Fibroblast of lung (primary cell): ENCODE data around the gene ZNF410. TPM values are rescaled to one million over a fixed set of nuclear protein-coding genes. Genes with fewer than 3 reads are reported as not detected.

Experiments
- DNase-seq, 2 donors: peaks; one replicate each; pipeline versions ENCODE4 v3.0.0 to v3.0.0-alpha.2; 2010; ENCODE audit warnings: low read depth in 2 of 2
- H2AFZ ChIP-seq: 2 replicates; pipeline ENCODE4 v1.5.1; 2012; ENCODE audit warnings: low read length, control low read depth, inconsistent platforms
- H3K27ac ChIP-seq: 2 replicates; pipeline ENCODE4 v1.5.1; 2011; ENCODE audit warnings: low read length, control low read depth; ENCODE audit not compliant: insufficient read depth
- H3K27me3 ChIP-seq: 2 replicates; pipeline ENCODE4 v1.5.1; 2011; ENCODE audit warnings: mild to moderate bottlenecking, low read length; ENCODE audit not compliant: control insufficient read depth, insufficient read depth
- H3K36me3 ChIP-seq: 2 replicates; pipeline ENCODE4 v1.5.1; 2011; ENCODE audit warnings: low read length; ENCODE audit not compliant: control insufficient read depth, insufficient read depth
- H3K4me1 ChIP-seq: 2 replicates; pipeline ENCODE4 v1.5.1; 2011; ENCODE audit warnings: low read length; ENCODE audit not compliant: control insufficient read depth, insufficient read depth; ENCODE audit errors: extremely low read depth
- H3K4me2 ChIP-seq: 2 replicates; pipeline ENCODE4 v1.5.1; 2011; ENCODE audit warnings: low read length, control low read depth; ENCODE audit not compliant: insufficient read depth; ENCODE audit errors: extremely low read depth
- H3K4me3 ChIP-seq, 4 experiments: fragments of 200-600 bp in 1 of 4; sonication (generic) in 1 of 4; replicated peaks in 1 of 4; 2 replicates each; pipeline ENCODE4 v1.5.1; 2011 to 2016; ENCODE audit warnings: low read length in 4 of 4, low read depth in 3 of 4, mild to moderate bottlenecking in 3 of 4, control low read depth in 2 of 4, inconsistent platforms in 1 of 4, mixed read lengths in 1 of 4; ENCODE audit not compliant: insufficient read depth in 1 of 4; ENCODE audit errors: control extremely low read depth in 1 of 4
- H3K79me2 ChIP-seq: 2 replicates; pipeline ENCODE4 v1.5.1; 2012; ENCODE audit warnings: mild to moderate bottlenecking, low read length, inconsistent platforms; ENCODE audit not compliant: control insufficient read depth, insufficient read depth
- H3K9ac ChIP-seq: 2 replicates; pipeline ENCODE4 v1.5.1; 2011; ENCODE audit warnings: mild to moderate bottlenecking, low read length, control low read depth; ENCODE audit not compliant: insufficient read depth
- H3K9me3 ChIP-seq: 2 replicates; pipeline ENCODE4 v1.5.1; 2012; ENCODE audit warnings: low read depth, low read length; ENCODE audit not compliant: control insufficient read depth, insufficient read depth
- H4K20me1 ChIP-seq: 2 replicates; pipeline ENCODE4 v1.5.1; 2011; ENCODE audit warnings: low read length; ENCODE audit not compliant: control insufficient read depth, insufficient read depth; ENCODE audit errors: extremely low read depth
- CTCF ChIP-seq, 2 donors: IDR thresholded peaks in 1 of 2; conservative IDR thresholded peaks in 1 of 2; 1 replicate in 1 of 2; 2 replicates in 1 of 2; pipeline ENCODE4 v1.5.1; 2011 to 2012; ENCODE audit warnings: low read length in 2 of 2, control low read depth in 1 of 2, inconsistent platforms in 1 of 2, low read depth in 1 of 2, mild to moderate bottlenecking in 1 of 2
- EZH2 ChIP-seq: IDR thresholded peaks from 2 replicates; pipeline ENCODE4 v1.5.1; 2012; ENCODE audit warnings: low read length, control low read depth, mild to moderate bottlenecking; ENCODE audit errors: missing control alignments
- polyA plus RNA-seq, 2 donors: library from polyadenylated mRNA; depleted of rRNA in 1 of 2; stranded (reverse) in 1 of 2; unstranded in 1 of 2; fragments of >200 nt; gene quantifications; 2 replicates each; pipeline ENCODE4 v1.2.1, GENCODE V29; 2011 to 2012; ENCODE audit warnings: missing spikeins in 1 of 2
- total RNA-seq: library from RNA; depleted of rRNA; stranded (reverse); fragments of >200 nt; gene quantifications from 2 replicates; pipeline ENCODE4 v1.2.1, GENCODE V29; 2014

Gene ZNF410
- total and polyA plus RNA-seq, 2 donors (not counting 1 experiment from before 2014, with no cell fraction given), result 46.5 to 80.4 TPM

- Histone ChIP-seq H3K27ac (no peak overlapping the region), H3K9me3 (no peaks in the 10 kb centered on the region), H4K20me1 (no peaks in the 10 kb centered on the region), H3K4me1 (peaks cover 8% of the 10 kb centered on the region), H3K27me3 (no peaks in the 10 kb centered on the region), H2AFZ (no peak overlapping the region), H3K36me3 (peaks cover 9% of the 10 kb centered on the region), H3K9ac (no peak overlapping the region), H3K4me2 (no peak overlapping the region), H3K79me2 (no peaks in the 10 kb centered on the region), H3K4me3 (no peak overlapping the region)
- no peak for DNase-seq
- TF ChIP-seq CTCF (conservative IDR thresholded peaks at IDR 0.05 in 1 of 2, IDR thresholded peaks at IDR 0.05 in 1 of 2; ENCODE audit: low read depth in 1 of 2, low read length in 2 of 2), result no peak
These were observed 57.9 kb downstream of the ZNF410 start for GRCh38 chr14:73944432-73945158.

- Histone ChIP-seq H3K4me1 (peaks cover 8% of the 10 kb centered on the region), H3K4me3 (no peak overlapping the region), H4K20me1 (no peaks in the 10 kb centered on the region), H3K79me2 (no peaks in the 10 kb centered on the region), H3K27ac (no peak overlapping the region), H3K36me3 (peaks cover 9% of the 10 kb centered on the region), H3K4me2 (no peak overlapping the region), H3K9me3 (no peaks in the 10 kb centered on the region), H3K27me3 (no peaks in the 10 kb centered on the region), H3K9ac (no peak overlapping the region), H2AFZ (no peak overlapping the region)
- DNase-seq, result no peak
- TF ChIP-seq CTCF (conservative IDR thresholded peaks at IDR 0.05 in 1 of 2, IDR thresholded peaks at IDR 0.05 in 1 of 2; ENCODE audit: low read depth in 1 of 2, low read length in 2 of 2), result no peak
- no peak for TF ChIP-seq EZH2
These were observed 58.6 kb downstream of the ZNF410 start for GRCh38 chr14:73945159-73945670.

- Histone ChIP-seq H2AFZ (peak within 1 kb of the TSS; percentile 95), H3K4me1 (no peaks in the 10 kb centered on the region), H3K27ac (peak within 1 kb of the TSS; percentile 95), H4K20me1 (no peaks in the 10 kb centered on the region), H3K79me2 (peaks cover 3% of the 10 kb centered on the region), H3K36me3 (peaks cover 2% of the 10 kb centered on the region), H3K4me2 (peak within 1 kb of the TSS; percentile 72), H3K27me3 (no peaks in the 10 kb centered on the region), H3K4me3 (peak within 1 kb of the TSS; percentile 84 to 99 (median 91)), H3K9me3 (no peaks in the 10 kb centered on the region), H3K9ac (peak within 1 kb of the TSS; percentile 91)
- TF ChIP-seq EZH2 (no peak), CTCF (conservative IDR thresholded peaks at IDR 0.05 in 1 of 2, IDR thresholded peaks at IDR 0.05 in 1 of 2; ENCODE audit: low read depth in 1 of 2, low read length in 2 of 2) (peak in 1 of 2 donors; percentile 11)
- peak; percentile 95 to 97 for DNase-seq
These were observed 63.4 kb downstream of the ZNF410 start, which contains the start of the genes COQ6 and FAM161B for GRCh38 chr14:73949752-73950734. COQ6 (plus strand) TSS chr14:73950302; CDS start chr14:73950333, 31 bp downstream. FAM161B (minus strand) TSS chr14:73950094; CDS start chr14:73950026, 68 bp downstream.
